GM12878 (cell line): Measurements from ENCODE around the gene BRSK2. TPM values are rescaled to one million over a fixed set of nuclear protein-coding genes. Genes with fewer than 3 reads are reported as not detected.

Experiments
- ATF7 ChIP-seq: fragments of 450-650 bp; IDR thresholded peaks from 2 replicates; pipeline ENCODE4 v1.6.1; 2016; ENCODE audit warnings: low read depth, mild to moderate bottlenecking
- BCLAF1 ChIP-seq: fragments of 450-650 bp; IDR thresholded peaks from 2 replicates; pipeline ENCODE4 v1.6.1; 2017; ENCODE audit warnings: antibody characterized with exemption, mild to moderate bottlenecking, moderate library complexity
- CBFB ChIP-seq: IDR thresholded peaks from 2 replicates; pipeline ENCODE4 v1.6.1; 2016; ENCODE audit warnings: antibody characterized with exemption, low read depth
- CEBPB ChIP-seq, 2 experiments: fragments of 150-350 bp in 1 of 2; IDR thresholded peaks; 2 replicates each; pipeline ENCODE4 v1.6.1; 2012 to 2014; ENCODE audit warnings: low read depth in 2 of 2, low read length in 2 of 2, borderline replicate concordance in 1 of 2, inconsistent platforms in 1 of 2
- CHD2 ChIP-seq: IDR thresholded peaks from 2 replicates; pipeline ENCODE4 v1.6.1; 2011; ENCODE audit warnings: low read depth, low read length, improper control_type of control experiment, borderline replicate concordance
- DPF2 ChIP-seq: fragments of 450-650 bp; IDR thresholded peaks from 2 replicates; pipeline ENCODE4 v1.6.1; 2017; ENCODE audit warnings: mild to moderate bottlenecking
- FOXM1 ChIP-seq: IDR thresholded peaks from 2 replicates; pipeline ENCODE4 v1.6.1; 2012; ENCODE audit warnings: low read depth, mild to moderate bottlenecking, inconsistent platforms, low read length, moderate library complexity
- HDAC6 ChIP-seq: fragments of 200-600 bp; sonication (generic); IDR thresholded peaks from one replicate; pipeline ENCODE4 v1.8.0; 2017; ENCODE audit warnings: antibody characterized with exemption; ENCODE audit not compliant: unreplicated experiment
- IRF3 ChIP-seq: fragments of 450-650 bp; IDR thresholded peaks from 2 replicates; pipeline ENCODE4 v1.6.1; 2014; ENCODE audit warnings: mild to moderate bottlenecking
- LARP7 ChIP-seq: fragments of 450-650 bp; IDR thresholded peaks from 2 replicates; pipeline ENCODE4 v1.6.1; 2017; ENCODE audit warnings: mild to moderate bottlenecking
- NBN ChIP-seq: fragments of 450-650 bp; IDR thresholded peaks from 2 replicates; pipeline ENCODE4 v1.6.1; 2016
- POLR2A ChIP-seq: IDR thresholded peaks from 2 replicates; pipeline ENCODE4 v1.6.1; 2011; ENCODE audit warnings: low read depth, mild to moderate bottlenecking, low read length
- POLR2AphosphoS2 ChIP-seq: IDR thresholded peaks from 2 replicates; pipeline ENCODE4 v1.6.1; 2011; ENCODE audit warnings: low read depth, mild to moderate bottlenecking, low read length, improper control_type of control experiment, moderate library complexity
- SKIL ChIP-seq: fragments of 450-650 bp; IDR thresholded peaks from 2 replicates; pipeline ENCODE4 v1.6.1; 2017; ENCODE audit warnings: mild to moderate bottlenecking, low read depth, inconsistent platforms; ENCODE audit not compliant: poor library complexity, severe bottlenecking
- SUPT20H ChIP-seq: IDR thresholded peaks from 2 replicates; pipeline ENCODE4 v1.6.1; 2011; ENCODE audit warnings: low read depth, mild to moderate bottlenecking, low read length, moderate library complexity, borderline replicate concordance; ENCODE audit not compliant: control insufficient read depth
- TCF7 ChIP-seq: IDR thresholded peaks from 2 replicates; pipeline ENCODE4 v1.6.1; 2014; ENCODE audit warnings: antibody characterized with exemption, borderline replicate concordance
- polyA plus RNA-seq, 11 experiments: library from polyadenylated mRNA; depleted of rRNA in 4 of 11; unstranded in 6 of 11; stranded (reverse) in 5 of 11; fragments of >200 nt; fragmentation: Nextera tagmentation in 4 of 11; fragmentation: Illumina TruSeq in 1 of 11; extraction: Ambion mirVana in 4 of 11; extraction: Trizol in 1 of 11; gene quantifications; 1 replicate in 1 of 11; 2 replicates in 10 of 11; pipeline versions ENCODE4 v1.2.1 to v1.2.3, GENCODE V29; 2011 to 2016; ENCODE audit warnings: inconsistent platforms in 2 of 11, missing spikeins in 2 of 11, low read depth in 1 of 11
- total RNA-seq, 4 experiments: library from RNA; depleted of rRNA in 3 of 4; stranded (reverse); fragments of >200 nt in 3 of 4; fragmentation: Illumina TruSeq in 1 of 4; extraction: Trizol in 1 of 4; gene quantifications; 2 replicates each; pipeline versions ENCODE4 v1.2.1 to v1.2.3, GENCODE V29; 2013 to 2021
- TF ChIP-seq, protein P1 (sequence below): fragments of 450-650 bp; formaldehyde crosslinking; IDR thresholded peaks from 2 replicates; pipeline ENCODE4 v1.4.0; 2022; ENCODE audit warnings: mild to moderate bottlenecking, moderate library complexity
- TF ChIP-seq, protein P2 (sequence below): fragments of 450-650 bp; IDR thresholded peaks from 2 replicates; pipeline ENCODE4 v1.6.1; 2018; ENCODE audit warnings: mild to moderate bottlenecking, low read depth, moderate library complexity; ENCODE audit not compliant: partially characterized antibody

BRSK2 gene
- total and polyA plus RNA-seq, 10 of the 15 experiments (the other 5 are each of a cell fraction or from before 2014, with no cell fraction given), result 0.13 TPM; not detected in 9

- TF ChIP-seq, protein P1, sequence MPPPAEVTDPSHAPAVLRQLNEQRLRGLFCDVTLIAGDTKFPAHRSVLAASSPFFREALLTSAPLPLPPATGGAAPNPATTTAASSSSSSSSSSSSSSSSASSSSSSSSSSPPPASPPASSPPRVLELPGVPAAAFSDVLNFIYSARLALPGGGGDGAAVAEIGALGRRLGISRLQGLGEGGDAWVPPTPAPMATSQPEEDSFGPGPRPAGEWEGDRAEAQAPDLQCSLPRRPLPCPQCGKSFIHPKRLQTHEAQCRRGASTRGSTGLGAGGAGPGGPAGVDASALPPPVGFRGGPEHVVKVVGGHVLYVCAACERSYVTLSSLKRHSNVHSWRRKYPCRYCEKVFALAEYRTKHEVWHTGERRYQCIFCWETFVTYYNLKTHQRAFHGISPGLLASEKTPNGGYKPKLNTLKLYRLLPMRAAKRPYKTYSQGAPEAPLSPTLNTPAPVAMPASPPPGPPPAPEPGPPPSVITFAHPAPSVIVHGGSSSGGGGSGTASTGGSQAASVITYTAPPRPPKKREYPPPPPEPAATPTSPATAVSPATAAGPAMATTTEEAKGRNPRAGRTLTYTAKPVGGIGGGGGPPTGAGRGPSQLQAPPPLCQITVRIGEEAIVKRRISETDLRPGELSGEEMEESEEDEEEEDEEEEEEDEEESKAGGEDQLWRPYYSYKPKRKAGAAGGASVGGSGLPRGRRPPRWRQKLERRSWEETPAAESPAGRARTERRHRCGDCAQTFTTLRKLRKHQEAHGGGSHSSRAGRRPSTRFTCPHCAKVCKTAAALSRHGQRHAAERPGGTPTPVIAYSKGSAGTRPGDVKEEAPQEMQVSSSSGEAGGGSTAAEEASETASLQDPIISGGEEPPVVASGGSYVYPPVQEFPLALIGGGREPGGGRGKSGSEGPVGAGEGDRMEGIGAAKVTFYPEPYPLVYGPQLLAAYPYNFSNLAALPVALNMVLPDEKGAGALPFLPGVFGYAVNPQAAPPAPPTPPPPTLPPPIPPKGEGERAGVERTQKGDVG (CRISPR knock-in tag), result no peak
- TF ChIP-seq, protein P2, sequence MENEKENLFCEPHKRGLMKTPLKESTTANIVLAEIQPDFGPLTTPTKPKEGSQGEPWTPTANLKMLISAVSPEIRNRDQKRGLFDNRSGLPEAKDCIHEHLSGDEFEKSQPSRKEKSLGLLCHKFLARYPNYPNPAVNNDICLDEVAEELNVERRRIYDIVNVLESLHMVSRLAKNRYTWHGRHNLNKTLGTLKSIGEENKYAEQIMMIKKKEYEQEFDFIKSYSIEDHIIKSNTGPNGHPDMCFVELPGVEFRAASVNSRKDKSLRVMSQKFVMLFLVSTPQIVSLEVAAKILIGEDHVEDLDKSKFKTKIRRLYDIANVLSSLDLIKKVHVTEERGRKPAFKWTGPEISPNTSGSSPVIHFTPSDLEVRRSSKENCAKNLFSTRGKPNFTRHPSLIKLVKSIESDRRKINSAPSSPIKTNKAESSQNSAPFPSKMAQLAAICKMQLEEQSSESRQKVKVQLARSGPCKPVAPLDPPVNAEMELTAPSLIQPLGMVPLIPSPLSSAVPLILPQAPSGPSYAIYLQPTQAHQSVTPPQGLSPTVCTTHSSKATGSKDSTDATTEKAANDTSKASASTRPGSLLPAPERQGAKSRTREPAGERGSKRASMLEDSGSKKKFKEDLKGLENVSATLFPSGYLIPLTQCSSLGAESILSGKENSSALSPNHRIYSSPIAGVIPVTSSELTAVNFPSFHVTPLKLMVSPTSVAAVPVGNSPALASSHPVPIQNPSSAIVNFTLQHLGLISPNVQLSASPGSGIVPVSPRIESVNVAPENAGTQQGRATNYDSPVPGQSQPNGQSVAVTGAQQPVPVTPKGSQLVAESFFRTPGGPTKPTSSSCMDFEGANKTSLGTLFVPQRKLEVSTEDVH, result no peak
- no peak for TF ChIP-seq BCLAF1
- no peak for TF ChIP-seq SKIL
- peak; percentile 66 for TF ChIP-seq POLR2A
- peak; percentile 30; the same call in 1 of the 2 replicates for TF ChIP-seq NBN
- no peak for TF ChIP-seq FOXM1
- TF ChIP-seq HDAC6, result no peak
- TF ChIP-seq CEBPB (IDR thresholded peaks at IDR 0.05; ENCODE audit: borderline replicate concordance in 1 of 2, low read depth in 2 of 2, low read length in 2 of 2), result no peak
- TF ChIP-seq POLR2AphosphoS2, result no peak
- TF ChIP-seq DPF2, result peak; percentile 63
- TF ChIP-seq ATF7, result peak; percentile 81
- no peak for TF ChIP-seq IRF3
- TF ChIP-seq CHD2, result 0 out of 2 replicates have a peak, but pooled peaks have one; percentile 17
- TF ChIP-seq TCF7, result no peak
- TF ChIP-seq CBFB, result no peak
- TF ChIP-seq SUPT20H, result no peak
- no peak for TF ChIP-seq LARP7
Observed at GRCh38 chr11:1382831-1383607, 6.7 kb upstream of the BRSK2 start (continued).
